Gastroesophageal sphincter (tissue), 4 donors: ENCODE data around the gene AHR. TPM values are rescaled to one million over a fixed set of nuclear protein-coding genes. Genes with fewer than 3 reads are reported as not detected.
"Not testable (repeated sequence)": the region's sequence is repeated elsewhere in the genome, so short reads cannot be mapped to it uniquely, and the experiment has no call there.

Experiments
- ATAC-seq: fragments of 150-250 bp; one replicate; pipeline ENCODE4 v1.9.1; 2016; ENCODE audit warnings: mild to moderate bottlenecking, moderate library complexity
- H3K27ac ChIP-seq, 4 donors: fragments of 200-600 bp; sonication (generic) in 3 of 4; 1 replicate in 3 of 4; 2 replicates in 1 of 4; pipeline ENCODE4 v1.5.1; 2016 to 2019
- H3K27me3 ChIP-seq: fragments of 200-600 bp; sonication (generic); one replicate; pipeline ENCODE4 v1.5.1; 2019
- H3K36me3 ChIP-seq, 2 donors: fragments of 200-600 bp; sonication (generic); one replicate each; pipeline ENCODE4 v1.5.1; 2019; ENCODE audit warnings: control low read depth in 1 of 2
- H3K4me1 ChIP-seq, 3 donors: fragments of 200-600 bp; sonication (generic); 1 replicate in 2 of 3; 2 replicates in 1 of 3; pipeline ENCODE4 v1.5.1; 2016 to 2019; ENCODE audit warnings: control low read depth in 2 of 3
- H3K4me3 ChIP-seq, 2 donors: fragments of 200-600 bp; sonication (generic); one replicate each; pipeline ENCODE4 v1.5.1; 2019; ENCODE audit warnings: mild to moderate bottlenecking in 1 of 2, moderate library complexity in 1 of 2
- H3K9me3 ChIP-seq, 3 donors: fragments of 200-600 bp; sonication (generic); one replicate each; pipeline ENCODE4 v1.5.1; 2017 to 2019; ENCODE audit warnings: control low read depth in 2 of 3
- CTCF ChIP-seq, 4 experiments: fragments of 200-600 bp in 2 of 4; fragments of 450-650 bp in 2 of 4; sonication (generic) in 1 of 4; IDR thresholded peaks; one replicate each; pipeline ENCODE4 v1.5.1; 2017 to 2019; ENCODE audit warnings: antibody characterized with exemption in 4 of 4, mild to moderate bottlenecking in 2 of 4, moderate library complexity in 2 of 4
- EP300 ChIP-seq: sonication (generic); formaldehyde crosslinking; IDR thresholded peaks from one replicate; pipeline ENCODE4 v1.6.1; 2017; ENCODE audit warnings: antibody characterized with exemption, mild to moderate bottlenecking
- POLR2A ChIP-seq, 2 donors: fragments of 450-650 bp; IDR thresholded peaks; one replicate each; pipeline ENCODE4 v1.6.1; 2017; ENCODE audit warnings: antibody characterized with exemption in 2 of 2, mild to moderate bottlenecking in 2 of 2, moderate library complexity in 1 of 2
- POLR2AphosphoS5 ChIP-seq: sonication (generic); formaldehyde crosslinking; IDR thresholded peaks from one replicate; pipeline ENCODE4 v1.6.1; 2017; ENCODE audit warnings: antibody characterized with exemption
- WGBS, 2 donors: methylation state at CpG; one replicate each; pipeline ENCODE4 v1.1.5; 2018; ENCODE audit warnings: low coverage in 1 of 2; 5-methylcytosine and 5-hydroxymethylcytosine counted together
- total RNA-seq, 4 donors: library from RNA; depleted of rRNA; stranded (reverse); fragments of >200 nt; gene quantifications; one replicate each; pipeline ENCODE4 v1.1.0, GENCODE V29; 2016

The AHR gene
- total RNA-seq, 4 donors from 2014 or later: 52.1 to 105 (median 83.9) TPM

DNA sequence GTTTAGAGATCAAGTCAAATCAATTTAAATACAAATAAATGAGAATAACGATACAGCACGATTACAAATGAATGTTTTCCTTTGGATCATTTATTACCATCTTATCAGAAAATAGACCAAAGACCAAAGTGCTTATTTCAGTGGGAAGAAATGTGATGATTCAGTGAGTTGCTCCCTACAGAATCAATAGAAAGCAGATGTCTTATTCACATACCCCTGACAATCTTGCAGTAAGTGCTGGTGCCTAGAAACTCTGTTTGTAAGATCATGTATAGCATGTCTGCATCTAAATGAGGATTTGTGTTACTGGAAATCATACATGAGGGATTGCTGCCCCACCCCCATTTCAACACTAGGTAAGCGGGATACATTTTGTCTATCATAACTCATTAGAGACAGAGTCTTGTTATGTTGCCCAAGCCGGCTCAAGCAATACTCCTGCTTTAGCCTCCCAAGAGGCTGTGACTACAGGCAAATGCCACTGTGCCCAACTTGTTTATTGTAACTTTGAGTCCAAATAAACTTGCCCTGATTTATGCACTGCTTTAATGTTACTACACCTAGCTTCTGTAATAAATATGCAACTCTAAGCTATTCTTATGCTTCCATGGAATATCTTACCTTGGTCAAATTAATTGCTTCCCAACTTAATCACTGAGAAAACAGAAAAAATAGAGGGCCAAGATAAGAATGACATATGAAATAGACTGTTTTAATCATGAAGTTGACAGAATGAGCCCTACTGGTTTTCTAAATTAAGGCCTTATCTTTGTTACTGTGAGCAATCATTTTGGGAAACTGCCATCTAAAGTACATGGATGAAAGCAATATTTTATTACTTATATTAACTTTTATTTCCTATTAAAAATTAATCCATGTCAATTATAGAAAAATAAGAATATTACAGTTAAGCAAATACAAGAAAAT, 82.5 kb downstream of the AHR start:
- TF ChIP-seq EP300: no peak
- TF ChIP-seq POLR2A (IDR thresholded peaks at IDR 0.05): no peak
- WGBS, 2 donors: 70 to 82% methylated on average over 3 to 4 of the region's 4 CpGs
- peaks cover 0 to 3% (median 0%) of the 10 kb centered on the region in 3 donors for H3K4me1 ChIP-seq

DNA sequence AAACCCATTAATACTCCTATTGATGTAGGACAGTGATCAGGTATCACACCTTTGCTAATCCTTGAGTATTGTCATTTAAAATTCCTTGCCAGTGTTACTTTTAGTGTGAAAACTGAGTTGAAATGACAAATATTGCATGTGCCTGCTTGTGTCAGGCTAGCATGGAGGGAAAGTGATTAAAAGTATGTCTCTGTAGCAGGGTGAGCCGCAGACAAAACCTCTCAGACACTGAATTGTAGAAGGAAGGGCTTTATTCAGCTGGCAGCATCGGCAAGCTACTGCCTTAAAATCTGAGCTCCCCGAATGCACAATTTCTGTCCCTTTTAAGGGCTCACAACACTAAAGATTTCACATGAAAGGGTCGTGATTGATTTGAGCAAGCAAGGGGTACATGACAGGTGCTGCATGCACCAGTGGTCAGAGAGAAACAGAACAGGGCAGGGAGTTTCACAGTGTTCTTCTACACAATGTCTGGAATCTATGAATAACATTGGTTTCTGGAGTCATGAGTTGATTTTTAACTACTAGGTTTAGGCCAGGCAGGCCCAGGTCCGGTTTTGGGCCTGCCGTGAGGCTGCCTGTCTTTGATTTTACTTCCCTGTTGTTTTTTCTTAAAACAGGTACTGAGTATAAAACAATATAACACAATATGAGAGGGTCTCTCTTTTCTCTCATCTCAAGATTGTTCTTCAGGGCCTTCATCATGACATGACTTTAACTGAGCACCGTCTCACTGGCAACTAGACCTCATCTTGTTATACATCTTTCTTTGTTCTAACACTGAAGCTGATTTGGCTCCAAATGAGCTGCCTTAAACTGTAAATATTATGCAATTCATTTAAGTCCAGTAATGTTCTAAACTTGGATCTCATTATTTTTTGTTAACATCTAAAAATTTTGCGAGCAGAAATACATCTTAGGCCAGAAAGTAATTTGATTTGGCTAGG, 84.2 kb downstream of the AHR start:
- not testable (repeated sequence) for ATAC-seq, H3K9me3 ChIP-seq, H3K4me3 ChIP-seq, H3K4me1 ChIP-seq, H3K36me3 ChIP-seq, H3K27me3 ChIP-seq
- H3K27ac ChIP-seq: peak overlapping the region in 2 of 4 donors; percentile 2 to 6
- WGBS, 2 donors: 48 to 64% methylated on average over 4 to 5 of the region's 8 CpGs

More for the DNA sequence above, 82.5 kb downstream of the AHR start:
- no peak for ATAC-seq
- H3K27me3 ChIP-seq: no peaks in the 10 kb centered on the region
- no peak overlapping the region for H3K4me3 ChIP-seq
- H3K9me3 ChIP-seq: no peaks in the 10 kb centered on the region
- H3K36me3 ChIP-seq: no peaks in the 10 kb centered on the region
- H3K27ac ChIP-seq: no peak overlapping the region

- Histone ChIP-seq H3K4me3 (no peak overlapping the region), H3K9me3 (no peaks in the 10 kb centered on the region), H3K27ac (no peak overlapping the region), H3K4me1 (peaks cover 0 to 3% (median 0%) of the 10 kb centered on the region in 3 donors), H3K27me3 (no peaks in the 10 kb centered on the region), H3K36me3 (no peaks in the 10 kb centered on the region)
- TF ChIP-seq EP300 (no peak), POLR2A (IDR thresholded peaks at IDR 0.05) (no peak), POLR2AphosphoS5 (no peak), CTCF (IDR thresholded peaks at IDR 0.05) (no peak)
- 91 to 92% methylated on average over 1 of the region's 1 CpG for WGBS, 2 donors
- ATAC-seq: no peak
Observed at GRCh38 chr7:17384400-17384799, 85.9 kb downstream of the AHR start.

DNA sequence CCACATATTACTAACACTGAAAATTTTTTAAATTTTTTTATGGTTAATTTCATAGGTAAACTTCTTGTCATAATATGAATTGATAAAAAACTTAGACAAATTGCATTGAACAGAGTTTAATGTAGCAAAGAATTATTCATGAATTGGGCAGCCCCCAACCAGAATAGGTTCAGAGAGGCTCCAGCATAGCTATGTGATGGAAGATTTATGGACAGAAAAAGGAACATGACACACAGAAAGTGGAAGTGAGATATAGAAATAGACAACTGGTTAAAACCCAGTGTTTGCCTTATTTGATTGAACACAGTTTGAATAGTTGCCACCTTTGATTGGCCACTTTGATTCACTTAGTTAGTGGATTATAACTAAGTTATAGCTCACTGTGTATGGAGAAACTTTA, 87.2 kb downstream of the AHR start:
- Histone ChIP-seq H3K9me3 (no peaks in the 10 kb centered on the region), H3K27ac (no peak overlapping the region)

GRCh38 chr7:17390392-17390791, 91.9 kb downstream of the AHR start:
- Histone ChIP-seq H3K4me1 (no peaks in the 10 kb centered on the region), H3K36me3 (no peaks in the 10 kb centered on the region), H3K27ac (no peak overlapping the region), H3K27me3 (no peaks in the 10 kb centered on the region), H3K9me3 (peaks cover 0 to 5% (median 0%) of the 10 kb centered on the region in 3 donors), H3K4me3 (no peak overlapping the region)
- WGBS, 2 donors: 25 to 46% methylated on average over 4 of the region's 4 CpGs
- ATAC-seq: no peak
- TF ChIP-seq EP300 (no peak), POLR2AphosphoS5 (no peak), CTCF (IDR thresholded peaks at IDR 0.05) (no peak), POLR2A (IDR thresholded peaks at IDR 0.05) (no peak)

More for the DNA sequence above, 87.2 kb downstream of the AHR start:
- Histone ChIP-seq H3K27me3 (no peaks in the 10 kb centered on the region), H3K4me3 (no peak overlapping the region), H3K36me3 (no peaks in the 10 kb centered on the region), H3K4me1 (peaks cover 0 to 3% (median 0%) of the 10 kb centered on the region in 3 donors)
- ATAC-seq: no peak
- no peak for TF ChIP-seq EP300
- TF ChIP-seq POLR2A (IDR thresholded peaks at IDR 0.05): no peak
- TF ChIP-seq CTCF (IDR thresholded peaks at IDR 0.05): no peak
- TF ChIP-seq POLR2AphosphoS5: no peak
